Measurements from ENCODE around the gene MRPL17.
A peak's percentile ranks its signal among the peaks of the same experiment; 100 is the strongest.

MRPL17 gene

DNA sequence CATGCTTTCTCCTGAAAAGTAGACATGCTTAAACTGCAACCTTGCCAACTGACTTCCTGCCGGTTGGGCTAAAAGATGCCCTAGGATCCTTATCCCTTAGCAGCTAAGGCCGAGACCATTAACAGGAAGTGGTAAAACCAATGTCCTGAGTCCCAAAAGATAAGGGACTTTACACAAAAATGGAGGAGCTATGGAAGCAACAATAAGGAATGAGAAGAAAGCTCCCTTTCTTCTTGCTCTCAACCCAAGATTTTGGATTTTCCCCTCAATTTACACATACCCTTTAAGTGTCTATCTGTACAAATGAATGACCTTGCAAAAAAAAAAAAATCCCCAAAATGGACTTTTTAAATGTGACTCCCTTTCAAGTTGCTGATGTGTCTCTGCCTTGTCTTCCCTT is 11.1 kb downstream of the MRPL17 start:
- peaks cover 29% of the 10 kb centered on the region for H3K4me1 Mint-ChIP-seq (ENCODE audit: low read depth)
- intact Hi-C loops (cut with micrococcal nuclease), result no loop called here
- H3K4me3 Mint-ChIP-seq, result no peak overlapping the region

GRCh38 chr11:6670202-6670830 is 12.8 kb downstream of the MRPL17 start:
- Mint-ChIP-seq H3K9me3 (no peaks in the 10 kb centered on the region), H3K4me1 (ENCODE audit: low read depth) (peaks cover 33% of the 10 kb centered on the region), H3K36me3 (ENCODE audit: low read depth) (no peaks in the 10 kb centered on the region), H3K27ac (no peak overlapping the region), H3K27me3 (peaks cover 6% of the 10 kb centered on the region), H3K4me3 (no peak overlapping the region)
- intact Hi-C loops (cut with micrococcal nuclease), result no loop called here

More for the DNA sequence above, 11.1 kb downstream of the MRPL17 start:
- peaks cover 2% of the 10 kb centered on the region for H3K27me3 Mint-ChIP-seq
- no peak overlapping the region for H3K27ac Mint-ChIP-seq
- H3K9me3 Mint-ChIP-seq, result no peaks in the 10 kb centered on the region
- no peaks in the 10 kb centered on the region for H3K36me3 Mint-ChIP-seq (ENCODE audit: low read depth)

- Mint-ChIP-seq H3K4me1 (ENCODE audit: low read depth) (peaks cover 14% of the 10 kb centered on the region), H3K27ac (peak overlapping the region; percentile 54), H3K36me3 (ENCODE audit: low read depth) (no peaks in the 10 kb centered on the region), H3K4me3 (no peak overlapping the region), H3K27me3 (peaks cover 6% of the 10 kb centered on the region), H3K9me3 (no peaks in the 10 kb centered on the region)
- intact Hi-C loops (cut with micrococcal nuclease), result no loop called here
These were observed 15.3 kb downstream of the MRPL17 start for GRCh38 chr11:6667733-6668374.

DNA sequence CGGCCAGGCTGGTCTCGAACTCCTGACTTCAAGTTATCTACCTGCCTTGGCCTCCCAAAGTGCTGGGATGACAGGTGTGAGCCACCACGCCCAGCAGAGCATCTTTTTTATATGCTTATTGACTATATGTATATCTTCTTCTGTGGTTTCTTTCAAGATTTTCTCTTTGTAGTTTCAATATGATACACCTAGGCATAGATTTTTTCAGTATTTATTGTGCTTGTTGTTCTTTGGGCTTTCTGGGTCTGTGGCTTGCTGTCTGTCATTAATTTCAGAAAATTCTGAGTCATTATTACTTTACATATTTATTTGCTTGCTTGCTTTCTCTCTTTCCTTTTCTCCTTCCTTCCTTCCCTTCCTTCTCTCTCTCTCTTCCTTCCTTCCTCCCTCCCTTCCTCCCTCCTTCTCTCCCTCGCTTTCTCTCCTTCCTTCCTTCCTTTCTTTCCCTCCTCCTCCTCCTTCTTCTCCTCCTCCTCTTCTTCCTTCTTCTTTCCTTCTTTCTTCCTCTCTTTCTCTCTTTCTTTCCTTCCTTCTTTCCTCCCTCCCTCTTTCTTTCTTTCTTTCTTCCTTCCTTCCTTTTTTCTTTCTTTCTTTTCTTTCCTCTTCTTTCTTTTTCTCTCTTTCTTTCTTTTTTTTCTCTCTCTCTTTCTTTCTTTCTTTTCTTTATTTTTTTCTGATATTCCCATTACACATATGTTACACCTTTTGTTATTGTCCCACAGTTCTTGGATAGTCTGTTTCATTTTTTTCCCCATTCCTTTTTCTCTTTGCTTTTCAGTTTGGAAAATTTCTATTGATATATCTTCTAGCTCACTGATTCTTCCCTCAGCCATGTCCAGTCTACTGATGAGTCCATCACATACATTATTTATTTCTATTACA is 16.6 kb downstream of the MRPL17 start:
- intact Hi-C loops (cut with micrococcal nuclease), result no loop called here
- Mint-ChIP-seq H3K27ac (peak overlapping the region; percentile 61), H3K4me3 (no peak overlapping the region), H3K36me3 (ENCODE audit: low read depth) (no peaks in the 10 kb centered on the region), H3K27me3 (peaks cover 6% of the 10 kb centered on the region), H3K9me3 (no peaks in the 10 kb centered on the region), H3K4me1 (ENCODE audit: low read depth) (peaks cover 5% of the 10 kb centered on the region)

GRCh38 chr11:6664551-6664950 is 18.6 kb downstream of the MRPL17 start:
- Mint-ChIP-seq H3K4me3 (no peak overlapping the region), H3K9me3 (no peaks in the 10 kb centered on the region), H3K4me1 (ENCODE audit: low read depth) (peaks cover 5% of the 10 kb centered on the region), H3K27me3 (peaks cover 4% of the 10 kb centered on the region), H3K27ac (no peak overlapping the region), H3K36me3 (ENCODE audit: low read depth) (no peaks in the 10 kb centered on the region)
- intact Hi-C loops (cut with micrococcal nuclease), result no loop called here

DNA sequence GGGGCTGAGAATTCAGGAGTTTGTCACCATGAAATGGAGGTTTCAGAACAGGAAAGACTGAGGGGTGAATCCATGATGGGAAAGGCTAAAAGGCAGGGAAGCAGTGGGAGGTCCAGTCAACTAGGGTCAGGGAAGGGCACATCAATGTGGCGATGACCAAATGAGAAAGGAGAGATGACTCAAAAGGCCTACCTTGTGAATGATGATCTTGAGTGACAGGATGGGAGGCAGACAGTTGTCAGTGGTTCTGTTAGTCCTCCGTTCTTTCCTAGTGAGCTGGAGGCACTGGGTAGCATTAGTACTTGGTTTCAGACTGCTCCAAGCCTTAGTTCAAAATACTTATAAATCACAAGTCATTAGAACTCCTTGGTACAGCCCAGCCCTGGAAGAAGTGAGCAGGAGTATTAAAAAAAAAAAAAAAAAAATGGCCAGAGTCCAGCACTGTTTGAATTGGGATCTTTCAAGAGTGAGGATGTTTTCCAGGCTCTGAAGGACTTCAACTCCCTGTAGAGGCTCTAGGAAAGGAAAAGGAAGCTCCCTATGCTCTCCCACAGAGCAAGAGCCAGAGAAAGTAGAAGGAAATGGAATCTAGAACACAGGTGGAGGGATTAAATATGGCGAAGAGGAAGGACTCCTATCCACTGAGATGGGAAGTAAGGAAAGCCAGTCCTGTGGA is 19.2 kb downstream of the MRPL17 start:
- Mint-ChIP-seq H3K9me3 (no peaks in the 10 kb centered on the region), H3K4me1 (ENCODE audit: low read depth) (peaks cover 5% of the 10 kb centered on the region), H3K4me3 (no peak overlapping the region), H3K36me3 (ENCODE audit: low read depth) (no peaks in the 10 kb centered on the region), H3K27me3 (peaks cover 4% of the 10 kb centered on the region), H3K27ac (no peak overlapping the region)
- intact Hi-C loops (cut with micrococcal nuclease), result no loop called here

GRCh38 chr11:6660712-6661111 is 22.4 kb downstream of the MRPL17 start:
- Mint-ChIP-seq H3K27me3 (peaks cover 15% of the 10 kb centered on the region), H3K27ac (no peak overlapping the region), H3K4me3 (no peak overlapping the region), H3K9me3 (no peaks in the 10 kb centered on the region), H3K4me1 (ENCODE audit: low read depth) (peaks cover 14% of the 10 kb centered on the region), H3K36me3 (ENCODE audit: low read depth) (no peaks in the 10 kb centered on the region)
- intact Hi-C loops (cut with micrococcal nuclease), result no loop called here

DNA sequence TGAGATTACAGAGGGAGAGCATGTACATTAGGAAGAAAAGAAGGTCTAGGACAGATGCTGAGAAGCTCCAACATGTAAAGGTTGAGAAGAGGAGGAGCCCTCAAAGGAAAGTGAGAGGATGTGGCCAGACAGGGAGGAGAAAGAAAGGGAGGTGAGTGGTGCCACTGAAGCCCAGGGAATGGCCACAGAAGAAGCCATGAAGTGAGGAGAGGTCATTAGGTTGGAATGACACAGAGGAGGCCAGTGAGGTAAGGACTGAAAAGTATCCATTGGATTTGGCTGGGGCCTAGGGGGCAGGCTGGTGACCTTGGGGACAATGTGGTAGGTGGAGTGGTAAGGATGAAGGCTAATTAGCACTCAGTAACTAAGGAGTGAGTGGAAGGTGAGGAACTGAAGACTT is 24.5 kb downstream of the MRPL17 start:
- intact Hi-C loops (cut with micrococcal nuclease), result no loop called here
- Mint-ChIP-seq H3K36me3 (ENCODE audit: low read depth) (no peaks in the 10 kb centered on the region), H3K27ac (no peak overlapping the region), H3K4me3 (no peak overlapping the region), H3K4me1 (ENCODE audit: low read depth) (peaks cover 14% of the 10 kb centered on the region), H3K9me3 (no peaks in the 10 kb centered on the region), H3K27me3 (peaks cover 15% of the 10 kb centered on the region)

- no peaks in the 10 kb centered on the region for H3K9me3 Mint-ChIP-seq
- no peak overlapping the region for H3K4me3 Mint-ChIP-seq
- no peak overlapping the region for H3K27ac Mint-ChIP-seq
- H3K4me1 Mint-ChIP-seq (ENCODE audit: low read depth), result peaks cover 14% of the 10 kb centered on the region
- H3K27me3 Mint-ChIP-seq, result peaks cover 15% of the 10 kb centered on the region
- intact Hi-C loops (cut with micrococcal nuclease), result no loop called here
- H3K36me3 Mint-ChIP-seq (ENCODE audit: low read depth), result no peaks in the 10 kb centered on the region
These were observed 25.8 kb downstream of the MRPL17 start for GRCh38 chr11:6657346-6657745.

DNA sequence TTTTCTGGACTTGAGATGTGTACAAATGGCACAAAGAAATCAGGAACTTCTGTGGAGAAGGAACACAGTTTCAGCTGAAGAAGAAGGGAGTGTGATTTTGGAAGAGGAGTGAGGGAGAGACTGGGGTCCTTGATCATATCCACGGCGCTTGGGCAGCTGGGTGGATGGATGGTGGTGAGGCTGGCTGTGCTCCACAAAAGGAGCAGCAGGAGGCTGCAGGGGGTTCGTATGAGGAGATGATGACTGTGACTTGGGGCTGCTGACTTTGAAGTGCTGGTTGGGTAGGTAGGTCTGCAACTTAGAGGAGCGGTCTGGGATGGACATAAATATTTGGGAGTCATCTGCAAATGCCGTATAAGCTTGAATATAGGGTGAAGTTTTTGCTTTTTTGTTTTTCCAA is 26.2 kb downstream of the MRPL17 start:
- H3K36me3 Mint-ChIP-seq (ENCODE audit: low read depth), result no peaks in the 10 kb centered on the region
- H3K27ac Mint-ChIP-seq, result no peak overlapping the region
- peaks cover 15% of the 10 kb centered on the region for H3K27me3 Mint-ChIP-seq
- H3K9me3 Mint-ChIP-seq, result no peaks in the 10 kb centered on the region
- intact Hi-C loops (cut with micrococcal nuclease), result no loop called here
- no peak overlapping the region for H3K4me3 Mint-ChIP-seq
- peaks cover 14% of the 10 kb centered on the region for H3K4me1 Mint-ChIP-seq (ENCODE audit: low read depth)

GRCh38 chr11:6656584-6656915 is 26.6 kb downstream of the MRPL17 start:
- Mint-ChIP-seq H3K9me3 (no peaks in the 10 kb centered on the region), H3K4me1 (ENCODE audit: low read depth) (peaks cover 14% of the 10 kb centered on the region), H3K4me3 (peak overlapping the region; percentile 68), H3K27me3 (peaks cover 15% of the 10 kb centered on the region), H3K36me3 (ENCODE audit: low read depth) (no peaks in the 10 kb centered on the region), H3K27ac (peak overlapping the region; percentile 37)
- intact Hi-C loops (cut with micrococcal nuclease), result no loop called here

- intact Hi-C loops (cut with micrococcal nuclease), result no loop called here
- Mint-ChIP-seq H3K4me3 (peak within 1 kb of the TSS; percentile 68), H3K36me3 (ENCODE audit: low read depth) (no peaks in the 10 kb centered on the region), H3K27me3 (peaks cover 15% of the 10 kb centered on the region), H3K27ac (peak within 1 kb of the TSS; percentile 37), H3K9me3 (no peaks in the 10 kb centered on the region), H3K4me1 (ENCODE audit: low read depth) (peaks cover 14% of the 10 kb centered on the region)
These were observed 27.2 kb downstream of the MRPL17 start, which contains the start of gene DCHS1 for GRCh38 chr11:6655790-6656583. Gene DCHS1, minus strand, starts transcription at chr11:6655809. Its CDS starts 14,196 bp downstream, at chr11:6641613.

GRCh38 chr11:6655020-6655789 is 27.9 kb downstream of the MRPL17 start:
- no peak overlapping the region for H3K27ac Mint-ChIP-seq
- H3K4me3 Mint-ChIP-seq, result no peak overlapping the region
- H3K9me3 Mint-ChIP-seq, result no peaks in the 10 kb centered on the region

More at GRCh38 chr11:6655020-6655789, 27.9 kb downstream of the MRPL17 start:
- intact Hi-C loops (cut with micrococcal nuclease), result no loop called here
- Mint-ChIP-seq H3K4me1 (ENCODE audit: low read depth) (peaks cover 14% of the 10 kb centered on the region), H3K36me3 (ENCODE audit: low read depth) (no peaks in the 10 kb centered on the region), H3K27me3 (peaks cover 15% of the 10 kb centered on the region)
